Endodermal cell (in vitro differentiated cells): ENCODE data around the gene INTU. TPM values are rescaled to one million over a fixed set of nuclear protein-coding genes. Genes with fewer than 3 reads are reported as not detected.

Experiments
- DNase-seq: peaks from one replicate; pipeline ENCODE4 v3.0.0-alpha.2; 2017
- H3K27ac ChIP-seq: 2 replicates; pipeline ENCODE4 v1.5.1; 2013; ENCODE audit warnings: mild to moderate bottlenecking, low read depth, low read length, moderate library complexity
- H3K27me3 ChIP-seq: 2 replicates; pipeline ENCODE4 v1.6.1; 2013; ENCODE audit warnings: mild to moderate bottlenecking, low read length, moderate library complexity; ENCODE audit not compliant: insufficient read depth, control insufficient read depth, poor library complexity, severe bottlenecking
- H3K36me3 ChIP-seq: 2 replicates; pipeline ENCODE4 v1.7.0; 2013; ENCODE audit warnings: mild to moderate bottlenecking, low read length, moderate library complexity; ENCODE audit not compliant: control insufficient read depth, insufficient read depth
- H3K4me1 ChIP-seq: one replicate; pipeline ENCODE4 v1.7.0; 2013; ENCODE audit warnings: low read length; ENCODE audit not compliant: control insufficient read depth, insufficient read depth
- H3K4me3 ChIP-seq: 2 replicates; pipeline ENCODE4 v1.5.1; 2013; ENCODE audit warnings: mild to moderate bottlenecking, low read length, moderate library complexity
- H3K9ac ChIP-seq: 2 replicates; pipeline ENCODE4 v1.6.1; 2013; ENCODE audit warnings: mild to moderate bottlenecking, low read length, moderate library complexity; ENCODE audit not compliant: poor library complexity, severe bottlenecking; ENCODE audit errors: extremely low read depth
- H3K9me3 ChIP-seq: 2 replicates; pipeline ENCODE4 v1.6.1; 2013; ENCODE audit warnings: mild to moderate bottlenecking, low read length, moderate library complexity; ENCODE audit not compliant: control insufficient read depth
- H3K27ac Mint-ChIP-seq: 2 replicates; pipeline ENCODE4 v1.8.0; 2020; ENCODE audit warnings: mixed read lengths
- H3K27me3 Mint-ChIP-seq: 2 replicates; pipeline ENCODE4 v1.8.0; 2021; ENCODE audit warnings: mild to moderate bottlenecking, mixed read lengths; ENCODE audit not compliant: insufficient read depth
- H3K36me3 Mint-ChIP-seq: 2 replicates; pipeline ENCODE4 v1.8.0; 2020; ENCODE audit warnings: low read depth, mixed read lengths
- H3K4me1 Mint-ChIP-seq: 2 replicates; pipeline ENCODE4 v1.8.0; 2020; ENCODE audit warnings: mixed read lengths
- H3K4me3 Mint-ChIP-seq: 2 replicates; pipeline ENCODE4 v1.8.0; 2020; ENCODE audit warnings: mild to moderate bottlenecking, moderate library complexity, mixed read lengths
- H3K9me3 Mint-ChIP-seq: 2 replicates; pipeline ENCODE4 v1.8.0; 2020; ENCODE audit warnings: mild to moderate bottlenecking, mixed read lengths
- CTCF ChIP-seq: fragments of 200-600 bp; sonication (generic); conservative IDR thresholded peaks from 2 replicates; pipeline ENCODE4 v1.5.0; 2021; ENCODE audit warnings: antibody characterized with exemption, mild to moderate bottlenecking
- WGBS, 2 experiments: methylation state at CpG; one replicate each; pipeline versions ENCODE4 v1.1.5 to v1.1.7; 2013; ENCODE audit warnings: missing lambda C conversion rate in 2 of 2, mixed read lengths in 1 of 2; ENCODE audit not compliant: insufficient coverage in 1 of 2, insufficient read length in 1 of 2; 5-methylcytosine and 5-hydroxymethylcytosine counted together
- total RNA-seq, 2 donors: library from RNA; stranded (reverse); fragmentation: NEBNext Ultra II Directional in 1 of 2; extraction: Animal tissue kit (Norgen Biotek cat#: 25700) in 1 of 2; gene quantifications; 2 replicates in 1 of 2; 3 replicates in 1 of 2; pipeline ENCODE4 v1.2.1, GENCODE V29; 2021

INTU gene
- total RNA-seq, 2 donors from 2014 or later: 20.5 to 31.3 TPM

DNA sequence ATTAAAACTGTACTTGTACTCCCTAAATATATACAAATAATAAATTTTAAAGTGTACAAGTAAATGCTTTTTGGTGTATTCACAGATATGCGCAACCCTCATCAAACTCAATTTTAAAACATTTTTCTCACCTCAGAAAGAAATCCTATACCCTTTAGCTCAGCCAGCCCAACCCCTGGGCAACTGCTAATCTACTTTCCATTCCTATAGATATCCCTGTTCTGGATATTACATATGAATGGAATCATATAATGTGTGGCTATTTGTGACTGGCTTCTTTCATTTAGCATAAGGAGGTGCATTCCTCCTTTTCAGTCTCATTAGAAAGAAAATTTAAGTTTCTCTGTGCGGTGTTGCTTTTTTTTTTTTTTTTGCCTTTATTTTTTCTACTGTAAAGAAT lies 39.4 kb downstream of the INTU start:
- DNase-seq: no peak
- H3K36me3 Mint-ChIP-seq: peaks cover 32% of the 10 kb centered on the region
- Histone ChIP-seq H3K27ac (no peak overlapping the region), H3K4me3 (no peak overlapping the region), H3K9me3 (peaks cover 20% of the 10 kb centered on the region), H3K27me3 (no peaks in the 10 kb centered on the region), H3K36me3 (peaks cover 39% of the 10 kb centered on the region), H3K9ac (no peak overlapping the region), H3K4me1 (no peaks in the 10 kb centered on the region)
- H3K4me3 Mint-ChIP-seq: no peak overlapping the region
- H3K4me1 Mint-ChIP-seq: peaks cover 2% of the 10 kb centered on the region
- 83 to 100% methylated on average over 1 of the region's 2 CpGs for WGBS, 2 experiments
- H3K9me3 Mint-ChIP-seq: peaks cover 15% of the 10 kb centered on the region
- no peak for TF ChIP-seq CTCF
- H3K27me3 Mint-ChIP-seq: no peaks in the 10 kb centered on the region
- no peak overlapping the region for H3K27ac Mint-ChIP-seq

- H3K4me3 ChIP-seq: no peak overlapping the region
- Mint-ChIP-seq H3K27me3 (no peaks in the 10 kb centered on the region), H3K4me3 (no peak overlapping the region), H3K9me3 (no peaks in the 10 kb centered on the region), H3K36me3 (peaks cover 23% of the 10 kb centered on the region), H3K4me1 (no peaks in the 10 kb centered on the region), H3K27ac (no peak overlapping the region)
- H3K9ac ChIP-seq: no peak overlapping the region
- no peaks in the 10 kb centered on the region for H3K27me3 ChIP-seq
- no peaks in the 10 kb centered on the region for H3K9me3 ChIP-seq
- H3K4me1 ChIP-seq: no peaks in the 10 kb centered on the region
- no peak overlapping the region for H3K27ac ChIP-seq
- peaks cover 29% of the 10 kb centered on the region for H3K36me3 ChIP-seq
- no peak for DNase-seq
- TF ChIP-seq CTCF: no peak
These were observed 52.5 kb downstream of the INTU start for GRCh38 chr4:127685292-127685691.

- Histone ChIP-seq H3K27ac (no peak overlapping the region), H3K4me1 (no peaks in the 10 kb centered on the region), H3K36me3 (peaks cover 29% of the 10 kb centered on the region), H3K9me3 (no peaks in the 10 kb centered on the region), H3K4me3 (no peak overlapping the region), H3K27me3 (no peaks in the 10 kb centered on the region), H3K9ac (no peak overlapping the region)
- no peak for DNase-seq
- WGBS, 2 experiments: 97 to 100% methylated on average over 1 to 2 of the region's 2 CpGs
- TF ChIP-seq CTCF: no peak
- Mint-ChIP-seq H3K27me3 (no peaks in the 10 kb centered on the region), H3K9me3 (no peaks in the 10 kb centered on the region), H3K27ac (no peak overlapping the region), H3K4me1 (no peaks in the 10 kb centered on the region), H3K4me3 (no peak overlapping the region), H3K36me3 (peaks cover 34% of the 10 kb centered on the region)
These were observed 53.9 kb downstream of the INTU start for GRCh38 chr4:127686658-127687057.
